ENCODE results near the gene HYCC1.
"Not testable (repeated sequence)": the region's sequence is repeated elsewhere in the genome, so short reads cannot be mapped to it uniquely, and the experiment has no call there.

The HYCC1 gene

GRCh38 chr7:22983257-22983855 lies 30.6 kb downstream of the HYCC1 start:
- DNase-seq = no peak

GRCh38 chr7:22980422-22980821 lies 33.5 kb downstream of the HYCC1 start:
- no peak for DNase-seq

- DNase-seq = no peak
Measured at GRCh38 chr7:22979861-22980260, 34.1 kb downstream of the HYCC1 start.

GRCh38 chr7:22979251-22979650 lies 34.7 kb downstream of the HYCC1 start:
- no peak for DNase-seq

GRCh38 chr7:22974636-22975035 lies 39.3 kb downstream of the HYCC1 start:
- not testable (repeated sequence) for DNase-seq

- DNase-seq = no peak
Measured at GRCh38 chr7:22972207-22972606, 41.7 kb downstream of the HYCC1 start.

- DNase-seq = no peak
Measured at GRCh38 chr7:22969010-22969431, 44.9 kb downstream of the HYCC1 start.

Data from SHP77 treated with DMSO at 0.1 percent for 48 hours (cell line).